Mesothelial cell of epicardium (in vitro differentiated cells): ENCODE results near the gene GRID1. TPM values are rescaled to one million over a fixed set of nuclear protein-coding genes. Genes with fewer than 3 reads are reported as not detected.

Source experiments
- DNase-seq, 2 experiments: peaks; one replicate each; pipeline ENCODE4 v3.0.0; 2021; ENCODE audit warnings: low spot score in 2 of 2; ENCODE audit not compliant: unreplicated experiment in 2 of 2
- H3K27ac Mint-ChIP-seq: 2 replicates; pipeline ENCODE4 v1.8.0; 2021; ENCODE audit warnings: mixed read lengths
- H3K27me3 Mint-ChIP-seq: 2 replicates; pipeline ENCODE4 v1.8.0; 2021; ENCODE audit warnings: low read depth, mixed read lengths
- H3K36me3 Mint-ChIP-seq: 2 replicates; pipeline ENCODE4 v1.8.0; 2021; ENCODE audit warnings: mixed read lengths
- H3K4me1 Mint-ChIP-seq: 2 replicates; pipeline ENCODE4 v1.8.0; 2021; ENCODE audit warnings: mixed read lengths
- H3K4me3 Mint-ChIP-seq: 2 replicates; pipeline ENCODE4 v1.8.0; 2021; ENCODE audit warnings: mild to moderate bottlenecking, moderate library complexity, mixed read lengths
- H3K9me3 Mint-ChIP-seq: 2 replicates; pipeline ENCODE4 v1.8.0; 2021; ENCODE audit warnings: mixed read lengths
- total RNA-seq: library from RNA; stranded (reverse); gene quantifications from 3 replicates; pipeline ENCODE4 v1.2.1, GENCODE V29; 2021
- TF ChIP-seq, protein P1 (sequence below): fragments of 200-600 bp; sonication (generic); IDR thresholded peaks from one replicate; pipeline ENCODE4 v1.5.0; 2021; ENCODE audit warnings: antibody characterized with exemption; ENCODE audit not compliant: unreplicated experiment

Gene GRID1
- total RNA-seq, 1 donor from 2014 or later, result 0.22 TPM

DNA sequence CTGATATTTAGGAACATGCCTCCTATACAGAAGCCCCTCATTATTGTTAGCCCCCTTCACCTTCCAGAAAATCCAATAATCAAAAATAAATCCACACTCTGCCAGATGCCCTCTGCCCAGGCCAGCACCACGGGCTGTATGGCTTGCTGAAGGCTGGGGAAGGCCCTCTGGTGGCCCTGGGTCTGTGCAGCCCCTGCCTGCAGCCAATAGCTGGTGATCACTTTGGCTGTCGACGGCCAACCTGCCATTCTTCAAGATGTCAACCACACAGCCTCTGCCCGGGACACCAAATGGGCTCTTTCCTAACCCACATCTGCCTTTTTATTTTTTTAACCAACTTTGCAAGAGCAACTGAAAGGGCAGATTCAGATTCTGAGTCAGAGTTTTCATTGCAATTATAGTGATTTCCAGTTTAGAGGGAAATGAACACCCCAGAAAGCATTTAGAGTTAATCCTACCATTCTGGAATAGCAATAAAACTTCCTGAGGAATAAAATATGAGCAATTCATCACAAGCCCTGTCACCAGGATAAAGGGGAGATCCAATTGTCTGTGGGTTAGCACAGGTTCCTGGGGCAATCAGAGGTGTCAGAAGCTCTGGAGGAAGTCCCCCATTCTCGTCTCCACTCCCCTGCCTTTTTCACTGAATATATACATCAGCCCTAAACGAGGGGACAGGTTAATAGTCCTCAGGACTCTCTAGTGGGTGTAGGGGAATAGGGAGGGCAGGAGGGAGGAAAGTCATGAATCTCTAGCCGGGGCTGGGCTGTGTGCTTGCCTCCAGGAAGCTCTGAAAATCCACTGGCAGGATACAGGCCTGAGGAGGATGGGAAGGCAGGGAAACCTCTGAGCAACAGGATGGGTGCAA lies 211.3 kb downstream of the GRID1 start:
- H3K27me3 Mint-ChIP-seq, result peaks cover 32% of the 10 kb centered on the region
- no peaks in the 10 kb centered on the region for H3K9me3 Mint-ChIP-seq
- H3K27ac Mint-ChIP-seq, result no peak overlapping the region
- TF ChIP-seq, protein P1, sequence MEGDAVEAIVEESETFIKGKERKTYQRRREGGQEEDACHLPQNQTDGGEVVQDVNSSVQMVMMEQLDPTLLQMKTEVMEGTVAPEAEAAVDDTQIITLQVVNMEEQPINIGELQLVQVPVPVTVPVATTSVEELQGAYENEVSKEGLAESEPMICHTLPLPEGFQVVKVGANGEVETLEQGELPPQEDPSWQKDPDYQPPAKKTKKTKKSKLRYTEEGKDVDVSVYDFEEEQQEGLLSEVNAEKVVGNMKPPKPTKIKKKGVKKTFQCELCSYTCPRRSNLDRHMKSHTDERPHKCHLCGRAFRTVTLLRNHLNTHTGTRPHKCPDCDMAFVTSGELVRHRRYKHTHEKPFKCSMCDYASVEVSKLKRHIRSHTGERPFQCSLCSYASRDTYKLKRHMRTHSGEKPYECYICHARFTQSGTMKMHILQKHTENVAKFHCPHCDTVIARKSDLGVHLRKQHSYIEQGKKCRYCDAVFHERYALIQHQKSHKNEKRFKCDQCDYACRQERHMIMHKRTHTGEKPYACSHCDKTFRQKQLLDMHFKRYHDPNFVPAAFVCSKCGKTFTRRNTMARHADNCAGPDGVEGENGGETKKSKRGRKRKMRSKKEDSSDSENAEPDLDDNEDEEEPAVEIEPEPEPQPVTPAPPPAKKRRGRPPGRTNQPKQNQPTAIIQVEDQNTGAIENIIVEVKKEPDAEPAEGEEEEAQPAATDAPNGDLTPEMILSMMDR, result no peak
- no peak for DNase-seq
- H3K36me3 Mint-ChIP-seq, result no peaks in the 10 kb centered on the region
- H3K4me3 Mint-ChIP-seq, result no peak overlapping the region
- H3K4me1 Mint-ChIP-seq, result no peaks in the 10 kb centered on the region

DNA sequence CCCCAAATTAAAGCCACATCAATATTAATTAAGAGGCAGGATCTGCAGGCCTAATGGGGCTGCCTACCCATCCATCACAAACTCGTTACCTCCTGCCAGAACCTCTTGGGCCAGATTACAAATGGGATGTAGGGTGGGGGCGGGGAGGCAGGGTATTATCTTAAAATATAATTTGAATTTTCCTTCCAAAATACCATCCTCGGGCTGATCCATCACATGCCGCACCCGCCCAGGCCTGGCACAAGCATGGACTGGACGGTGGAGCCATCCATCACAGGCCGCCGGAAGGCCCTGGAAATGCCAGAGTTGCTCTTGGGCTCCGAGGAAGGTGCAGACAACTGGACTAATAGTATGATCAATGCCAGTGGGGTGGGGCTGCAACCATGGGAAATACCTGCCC lies 212.8 kb downstream of the GRID1 start:
- Mint-ChIP-seq H3K9me3 (no peaks in the 10 kb centered on the region), H3K4me1 (no peaks in the 10 kb centered on the region), H3K4me3 (no peak overlapping the region), H3K27ac (no peak overlapping the region), H3K36me3 (no peaks in the 10 kb centered on the region), H3K27me3 (peaks cover 44% of the 10 kb centered on the region)
- no peak for DNase-seq
- TF ChIP-seq, protein P1, result no peak

DNA sequence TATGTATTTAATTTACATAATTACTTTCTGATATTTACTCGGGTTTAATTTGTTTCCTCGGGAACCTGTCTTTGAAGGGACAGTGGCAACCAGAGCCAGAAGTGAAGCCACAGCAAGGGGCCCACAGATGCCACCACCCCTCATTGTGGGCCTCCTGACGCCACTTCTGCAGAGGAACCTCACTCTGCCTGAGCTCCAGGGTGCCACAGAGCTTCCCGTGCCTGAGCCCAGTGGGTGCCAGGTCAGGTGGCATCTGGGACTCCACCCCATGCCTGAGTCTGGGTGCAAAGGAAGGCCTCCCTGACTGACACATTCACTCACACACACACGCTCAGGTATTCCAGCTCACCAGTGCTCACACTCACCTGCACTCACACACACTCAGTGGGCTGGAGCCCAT lies 213.7 kb downstream of the GRID1 start:
- TF ChIP-seq, protein P1, result no peak
- no peak for DNase-seq
- no peak overlapping the region for H3K27ac Mint-ChIP-seq

DNA sequence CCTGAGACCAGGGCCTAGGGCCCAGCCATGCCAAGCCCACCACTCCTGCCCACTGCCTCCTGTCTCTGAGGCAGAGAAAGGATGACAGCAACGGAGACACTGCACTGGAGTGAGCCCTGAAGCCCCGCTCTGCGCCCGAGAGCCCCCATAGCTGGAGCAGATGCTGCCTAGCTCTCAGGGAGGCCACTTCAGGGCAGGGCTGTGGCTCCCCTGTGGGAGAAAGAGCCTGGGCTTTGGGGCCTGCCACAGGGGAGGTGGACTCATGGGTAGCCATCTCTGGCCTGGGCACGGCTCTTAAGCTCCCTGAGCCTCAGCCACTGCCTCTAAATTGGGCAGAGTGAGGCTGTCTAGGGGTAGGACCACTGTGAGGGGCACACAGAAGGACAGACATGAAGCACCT lies 214.2 kb downstream of the GRID1 start:
- TF ChIP-seq, protein P1, result no peak
- Mint-ChIP-seq H3K27me3 (peaks cover 55% of the 10 kb centered on the region), H3K4me1 (no peaks in the 10 kb centered on the region)

More for the DNA sequence above, 213.7 kb downstream of the GRID1 start:
- no peaks in the 10 kb centered on the region for H3K36me3 Mint-ChIP-seq
- H3K9me3 Mint-ChIP-seq, result no peaks in the 10 kb centered on the region
- no peak overlapping the region for H3K4me3 Mint-ChIP-seq
- no peaks in the 10 kb centered on the region for H3K4me1 Mint-ChIP-seq
- peaks cover 50% of the 10 kb centered on the region for H3K27me3 Mint-ChIP-seq

DNA sequence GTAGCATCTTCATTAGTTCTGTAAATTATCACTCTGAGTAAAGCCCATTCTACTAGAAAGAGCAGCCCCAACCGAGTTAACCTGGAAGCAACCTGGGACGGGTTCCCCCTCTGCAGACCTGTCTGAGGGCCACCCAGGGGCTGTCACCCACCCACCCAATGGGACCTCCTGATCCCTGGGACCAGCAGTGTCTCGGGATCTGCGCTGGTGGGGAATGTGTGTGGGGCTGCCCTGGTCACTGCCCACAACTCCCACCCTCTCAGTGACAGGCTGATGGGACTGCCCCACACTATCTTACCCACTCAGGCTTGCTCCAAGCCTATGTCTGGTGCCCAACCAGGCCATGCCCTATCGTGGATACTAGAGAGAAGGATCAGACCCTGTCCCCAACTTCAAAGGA lies 215.0 kb downstream of the GRID1 start:
- no peak overlapping the region for H3K27ac Mint-ChIP-seq
- H3K9me3 Mint-ChIP-seq, result no peaks in the 10 kb centered on the region
- TF ChIP-seq, protein P1, result no peak
- no peaks in the 10 kb centered on the region for H3K36me3 Mint-ChIP-seq
- no peaks in the 10 kb centered on the region for H3K4me1 Mint-ChIP-seq
- no peak for DNase-seq
- H3K4me3 Mint-ChIP-seq, result no peak overlapping the region
- H3K27me3 Mint-ChIP-seq, result peaks cover 55% of the 10 kb centered on the region

More for the DNA sequence above, 214.2 kb downstream of the GRID1 start:
- H3K36me3 Mint-ChIP-seq, result no peaks in the 10 kb centered on the region
- no peak for DNase-seq
- no peak overlapping the region for H3K27ac Mint-ChIP-seq
- H3K9me3 Mint-ChIP-seq, result no peaks in the 10 kb centered on the region
- no peak overlapping the region for H3K4me3 Mint-ChIP-seq
